B cell (primary cell): ENCODE data around the gene LEMD2. TPM values are rescaled to one million over a fixed set of nuclear protein-coding genes. Genes with fewer than 3 reads are reported as not detected.

Experiments
- ATAC-seq: fragments of 200-7000 bp; cut with Tn5 transposase; one replicate; pipeline ENCODE4 v1.10.0; 2021; ENCODE audit warnings: low read depth, mild to moderate bottlenecking, moderate number of reproducible peaks, moderate library complexity
- CTCF ChIA-PET: fragments of 350-600 bp; sonication (Branson Sonifier 250); formaldehyde crosslinking; loops from one replicate; lab custom pipeline; 2021; ENCODE audit warnings: antibody characterized with exemption, inconsistent platforms; lab: Charles Lee
- POLR2A ChIA-PET: fragments of 350-600 bp; sonication (Branson Sonifier 250); formaldehyde crosslinking; loops from one replicate; lab custom pipeline; 2021; ENCODE audit warnings: antibody characterized with exemption; lab: Charles Lee
- DNase-seq: peaks from one replicate; pipeline ENCODE4 v3.0.0; 2013
- H2AFZ ChIP-seq: 2 replicates; pipeline ENCODE4 v1.6.1; 2012; ENCODE audit warnings: mild to moderate bottlenecking, low read depth, low read length; ENCODE audit not compliant: insufficient read depth, poor library complexity, severe bottlenecking
- H3K27ac ChIP-seq, 2 donors: 1 replicate in 1 of 2; 2 replicates in 1 of 2; pipeline ENCODE4 v1.5.1; 2012 to 2013; ENCODE audit warnings: low read length in 2 of 2, mild to moderate bottlenecking in 2 of 2, moderate library complexity in 1 of 2
- H3K27me3 ChIP-seq, 4 experiments: fragments of 200-600 bp in 1 of 4; sonication (generic) in 1 of 4; replicated peaks in 1 of 4; 1 replicate in 2 of 4; 2 replicates in 2 of 4; pipeline versions ENCODE4 v1.6.1 to v1.7.0; 2013 to 2016; ENCODE audit warnings: low read length in 3 of 4, mild to moderate bottlenecking in 2 of 4, mixed read lengths in 1 of 4, moderate library complexity in 1 of 4; ENCODE audit not compliant: insufficient read depth in 4 of 4, control insufficient read depth in 3 of 4; ENCODE audit errors: control extremely low read depth in 1 of 4
- H3K36me3 ChIP-seq, 2 experiments: replicated peaks in 1 of 2; 1 replicate in 1 of 2; 2 replicates in 1 of 2; pipeline versions ENCODE4 v1.6.1 to v1.7.1; 2013; ENCODE audit warnings: low read length in 1 of 2; ENCODE audit not compliant: insufficient read depth in 2 of 2, control insufficient read depth in 1 of 2; ENCODE audit errors: control extremely low read depth in 1 of 2, extremely low read depth in 1 of 2
- H3K4me1 ChIP-seq, 2 donors: fragments of 200-600 bp in 1 of 2; sonication (generic) in 1 of 2; 1 replicate in 1 of 2; 2 replicates in 1 of 2; pipeline versions ENCODE4 v1.5.1 to v1.6.1; 2013 to 2017; ENCODE audit warnings: low read length in 2 of 2; ENCODE audit not compliant: control insufficient read depth in 2 of 2, insufficient read depth in 2 of 2
- H3K4me2 ChIP-seq: replicated peaks from 2 replicates; pipeline ENCODE3; 2012; ENCODE audit warnings: mild to moderate bottlenecking, low read depth, low read length; ENCODE audit not compliant: poor library complexity, severe bottlenecking
- H3K4me3 ChIP-seq, 5 experiments: fragments of 200-600 bp in 1 of 5; sonication (generic) in 1 of 5; 1 replicate in 3 of 5; 2 replicates in 2 of 5; pipeline versions ENCODE4 v1.5.1 to v1.7.0; 2011 to 2016; ENCODE audit warnings: low read length in 4 of 5, mild to moderate bottlenecking in 4 of 5, low read depth in 2 of 5, control low read depth in 1 of 5, moderate library complexity in 1 of 5; ENCODE audit not compliant: insufficient read depth in 1 of 5; ENCODE audit errors: control extremely low read depth in 1 of 5, extremely low read depth in 1 of 5
- H3K79me2 ChIP-seq: fragments of 200-600 bp; sonication (generic); one replicate; pipeline ENCODE4 v1.6.0; 2016; ENCODE audit warnings: low read length; ENCODE audit not compliant: control insufficient read depth, insufficient read depth
- H3K9ac ChIP-seq: fragments of 200-600 bp; sonication (generic); 2 replicates; pipeline ENCODE4 v1.6.1; 2017; ENCODE audit warnings: mild to moderate bottlenecking, low read length, moderate library complexity
- H3K9me3 ChIP-seq, 3 donors: one replicate each; pipeline versions ENCODE4 v1.6.1 to v1.7.1; 2013; ENCODE audit warnings: low read length in 2 of 3; ENCODE audit not compliant: control insufficient read depth in 2 of 3, insufficient read depth in 1 of 3; ENCODE audit errors: control extremely low read depth in 1 of 3
- H4K20me1 ChIP-seq: 2 replicates; pipeline ENCODE4 v1.6.0; 2012; ENCODE audit warnings: mild to moderate bottlenecking, low read length; ENCODE audit not compliant: insufficient read depth, control insufficient read depth, poor library complexity, severe bottlenecking
- H3K27ac Mint-ChIP-seq: one replicate; pipeline ENCODE4 v1.8.0; 2021; ENCODE audit warnings: mixed read lengths
- H3K27me3 Mint-ChIP-seq: one replicate; pipeline ENCODE4 v1.8.0; 2021; ENCODE audit warnings: mixed read lengths
- H3K4me1 Mint-ChIP-seq: one replicate; pipeline ENCODE4 v1.8.0; 2021; ENCODE audit warnings: mixed read lengths
- H3K4me3 Mint-ChIP-seq: one replicate; pipeline ENCODE4 v1.8.0; 2021; ENCODE audit warnings: mixed read lengths
- H3K9me3 Mint-ChIP-seq: one replicate; pipeline ENCODE4 v1.8.0; 2022; ENCODE audit warnings: mixed read lengths; ENCODE audit not compliant: insufficient read depth
- EZH2 ChIP-seq: IDR thresholded peaks from 2 replicates; pipeline ENCODE4 v1.6.1; 2012; ENCODE audit warnings: borderline replicate concordance, low read depth, mild to moderate bottlenecking, moderate library complexity, low read length; ENCODE audit not compliant: insufficient read depth, poor library complexity, severe bottlenecking
- WGBS: methylation state at CpG from one replicate; pipeline ENCODE4 v1.1.5; 2013; ENCODE audit warnings: missing lambda C conversion rate; ENCODE audit not compliant: insufficient coverage; 5-methylcytosine and 5-hydroxymethylcytosine counted together
- intact Hi-C: fragments of 100-400 bp; cut with micrococcal nuclease; formaldehyde crosslinking; loops from one replicate; pipeline ENCODE4 v1.10.0; 2022
- polyA plus RNA-seq: library from polyadenylated mRNA; depleted of rRNA; stranded (reverse); fragments of >200 nt; gene quantifications from 2 replicates; pipeline ENCODE4 v1.2.3, GENCODE V29; 2012
- total RNA-seq, 2 donors: library from RNA; stranded (reverse); fragments of 120-200 nt in 1 of 2; gene quantifications; 1 replicate in 1 of 2; 2 replicates in 1 of 2; pipeline versions ENCODE4 v1.2.3 to v1.2.4, GENCODE V29; 2013 to 2022
- TF ChIP-seq, protein P1 (sequence below): fragments of 200-600 bp; IDR thresholded peaks from one replicate; pipeline ENCODE4 v1.8.0; 2022; ENCODE audit warnings: antibody characterized with exemption, mild to moderate bottlenecking

Gene LEMD2
- total and polyA plus RNA-seq, 2 donors (not counting 1 experiment from before 2014, with no cell fraction given), result 58.7 to 113 TPM

GRCh38 chr6:33733709-33734007, 55.3 kb downstream of the LEMD2 start:
- POLR2A ChIA-PET, result no interaction called here
- 95% methylated on average over 8 of the region's 8 CpGs for WGBS
- Histone ChIP-seq H3K4me2 (no peak overlapping the region), H3K9ac (no peak overlapping the region), H3K27ac (no peak overlapping the region), H2AFZ (no peak overlapping the region), H3K4me1 (no peaks in the 10 kb centered on the region), H3K79me2 (no peaks in the 10 kb centered on the region), H3K9me3 (no peaks in the 10 kb centered on the region), H3K4me3 (no peak overlapping the region), H3K27me3 (no peaks in the 10 kb centered on the region), H4K20me1 (no peaks in the 10 kb centered on the region), H3K36me3 (no peaks in the 10 kb centered on the region)
- H3K4me3 Mint-ChIP-seq, result no peak overlapping the region
- intact Hi-C loops, result no loop called here
- DNase-seq (no peak), ATAC-seq (no peak)
- TF ChIP-seq, protein P1, sequence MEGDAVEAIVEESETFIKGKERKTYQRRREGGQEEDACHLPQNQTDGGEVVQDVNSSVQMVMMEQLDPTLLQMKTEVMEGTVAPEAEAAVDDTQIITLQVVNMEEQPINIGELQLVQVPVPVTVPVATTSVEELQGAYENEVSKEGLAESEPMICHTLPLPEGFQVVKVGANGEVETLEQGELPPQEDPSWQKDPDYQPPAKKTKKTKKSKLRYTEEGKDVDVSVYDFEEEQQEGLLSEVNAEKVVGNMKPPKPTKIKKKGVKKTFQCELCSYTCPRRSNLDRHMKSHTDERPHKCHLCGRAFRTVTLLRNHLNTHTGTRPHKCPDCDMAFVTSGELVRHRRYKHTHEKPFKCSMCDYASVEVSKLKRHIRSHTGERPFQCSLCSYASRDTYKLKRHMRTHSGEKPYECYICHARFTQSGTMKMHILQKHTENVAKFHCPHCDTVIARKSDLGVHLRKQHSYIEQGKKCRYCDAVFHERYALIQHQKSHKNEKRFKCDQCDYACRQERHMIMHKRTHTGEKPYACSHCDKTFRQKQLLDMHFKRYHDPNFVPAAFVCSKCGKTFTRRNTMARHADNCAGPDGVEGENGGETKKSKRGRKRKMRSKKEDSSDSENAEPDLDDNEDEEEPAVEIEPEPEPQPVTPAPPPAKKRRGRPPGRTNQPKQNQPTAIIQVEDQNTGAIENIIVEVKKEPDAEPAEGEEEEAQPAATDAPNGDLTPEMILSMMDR, result no peak
- no peak for TF ChIP-seq EZH2
- H3K27ac Mint-ChIP-seq, result no peak overlapping the region
- H3K27me3 Mint-ChIP-seq, result peaks cover 5% of the 10 kb centered on the region
- CTCF ChIA-PET, result interaction anchor here (0.9 kb wide), 1 partner anchor 10 kb away, joined by 3 read pairs; no protein-coding TSS in a partner anchor
- peaks cover 2% of the 10 kb centered on the region for H3K4me1 Mint-ChIP-seq
- H3K9me3 Mint-ChIP-seq, result no peaks in the 10 kb centered on the region

DNA sequence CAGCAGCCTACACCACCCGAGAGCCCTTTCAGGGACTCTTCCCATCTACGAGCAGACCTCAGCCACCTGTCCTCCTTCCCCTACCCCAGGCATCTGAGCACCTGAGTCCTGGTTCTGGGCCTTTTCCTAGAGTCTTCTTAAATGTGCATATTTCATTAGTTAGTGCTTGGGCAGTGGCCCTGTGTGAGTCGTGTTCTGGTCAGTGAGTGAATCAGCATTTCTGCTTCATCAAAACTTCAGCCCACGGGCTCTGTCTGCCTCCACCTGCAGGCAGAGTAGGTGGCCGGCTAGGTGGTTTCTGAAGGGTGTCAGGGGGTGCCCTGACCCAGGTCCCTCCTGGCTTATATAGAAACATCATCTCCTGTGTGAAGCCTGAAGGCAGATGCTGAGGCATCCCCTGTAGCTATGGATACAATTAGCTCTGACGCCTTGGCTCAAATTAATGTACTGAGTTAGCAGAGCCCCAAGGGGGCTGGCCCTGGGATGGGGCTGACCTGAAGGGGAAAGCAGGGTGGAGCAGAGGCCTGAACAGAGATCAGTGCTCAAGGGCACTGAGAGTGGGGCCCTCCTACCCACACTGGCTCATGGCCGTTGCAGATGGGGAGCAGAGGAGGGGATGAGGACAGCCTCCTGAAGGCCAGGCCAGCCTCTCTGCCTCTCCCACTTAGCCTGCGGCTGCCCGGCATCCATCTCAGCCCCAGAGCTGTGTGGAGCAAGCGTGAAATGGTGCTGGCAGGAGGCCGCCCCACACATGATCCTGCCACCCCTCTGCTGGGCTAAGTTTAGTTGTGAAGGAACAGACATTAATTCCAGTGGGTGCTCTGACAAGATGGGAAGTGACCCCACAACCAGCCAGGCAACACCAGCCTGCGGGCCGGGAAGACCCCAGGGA, 55.9 kb downstream of the LEMD2 start:
- Histone ChIP-seq H3K4me3 (no peak overlapping the region), H3K9me3 (no peaks in the 10 kb centered on the region), H3K4me2 (no peak overlapping the region), H3K9ac (no peak overlapping the region), H3K27ac (no peak overlapping the region), H3K27me3 (no peaks in the 10 kb centered on the region), H2AFZ (no peak overlapping the region), H3K79me2 (no peaks in the 10 kb centered on the region), H3K36me3 (no peaks in the 10 kb centered on the region), H3K4me1 (no peaks in the 10 kb centered on the region), H4K20me1 (no peaks in the 10 kb centered on the region)
- CTCF ChIA-PET, result interaction anchor here (0.9 kb wide), 1 partner anchor 11 kb away, joined by 3 read pairs; no protein-coding TSS in a partner anchor
- intact Hi-C loops, result no loop called here
- POLR2A ChIA-PET, result no interaction called here
- ATAC-seq, result no peak
- no peak for TF ChIP-seq EZH2
- TF ChIP-seq, protein P1, result no peak
- H3K27ac Mint-ChIP-seq, result no peak overlapping the region
- no peak overlapping the region for H3K4me3 Mint-ChIP-seq
- H3K27me3 Mint-ChIP-seq, result peaks cover 5% of the 10 kb centered on the region
- H3K4me1 Mint-ChIP-seq, result peaks cover 5% of the 10 kb centered on the region
- H3K9me3 Mint-ChIP-seq, result no peaks in the 10 kb centered on the region
- DNase-seq, result no peak
- 91% methylated on average over 11 of the region's 13 CpGs for WGBS
